H9 (cell line): Measurements from ENCODE around the gene BACH2. TPM values are rescaled to one million over a fixed set of nuclear protein-coding genes. Genes with fewer than 3 reads are reported as not detected.

ENCODE experiments used
- DNase-seq: peaks from one replicate; pipeline ENCODE4 v3.0.0-alpha.2; 2017
- H2AFZ ChIP-seq: one replicate; pipeline ENCODE4 v1.6.1; 2013; ENCODE audit warnings: mild to moderate bottlenecking, low read length, control low read depth, moderate library complexity
- H2AK5ac ChIP-seq: 2 replicates; pipeline ENCODE4 v1.6.1; 2013; ENCODE audit warnings: low read length, control low read depth, mixed read lengths; ENCODE audit not compliant: insufficient read length
- H2BK120ac ChIP-seq: one replicate; pipeline ENCODE4 v1.6.1; 2013; ENCODE audit warnings: low read depth, mild to moderate bottlenecking, low read length, control low read depth, inconsistent platforms; ENCODE audit not compliant: poor library complexity, severe bottlenecking
- H2BK12ac ChIP-seq: 2 replicates; pipeline ENCODE4 v1.6.1; 2013; ENCODE audit warnings: low read length, control low read depth, mixed read lengths, low read depth; ENCODE audit not compliant: insufficient read length
- H2BK15ac ChIP-seq: 2 replicates; pipeline ENCODE4 v1.6.1; 2013; ENCODE audit warnings: low read depth, low read length, control low read depth
- H2BK20ac ChIP-seq: one replicate; pipeline ENCODE4 v1.6.1; 2013; ENCODE audit warnings: low read depth, mild to moderate bottlenecking, low read length, control low read depth, inconsistent platforms; ENCODE audit not compliant: poor library complexity, severe bottlenecking
- H2BK5ac ChIP-seq: 2 replicates; pipeline ENCODE4 v1.6.1; 2013; ENCODE audit warnings: low read length, control low read depth, mixed read lengths; ENCODE audit not compliant: insufficient read length
- H3K14ac ChIP-seq: 2 replicates; pipeline ENCODE4 v1.6.1; 2013; ENCODE audit warnings: low read length, control low read depth; ENCODE audit not compliant: insufficient read depth
- H3K18ac ChIP-seq: 2 replicates; pipeline ENCODE4 v1.6.1; 2013; ENCODE audit warnings: low read depth, mild to moderate bottlenecking, mixed read lengths, low read length, control low read depth; ENCODE audit not compliant: insufficient read length
- H3K23ac ChIP-seq: 2 replicates; pipeline ENCODE4 v1.6.1; 2013; ENCODE audit warnings: low read length, control low read depth, mixed read lengths, low read depth; ENCODE audit not compliant: insufficient read length
- H3K23me2 ChIP-seq: 2 replicates; pipeline ENCODE4 v1.6.1; 2013; ENCODE audit warnings: low read depth, mild to moderate bottlenecking, mixed read lengths, low read length, control low read depth; ENCODE audit not compliant: insufficient read length, poor library complexity, severe bottlenecking
- H3K27ac ChIP-seq: 2 replicates; pipeline ENCODE4 v1.5.1; 2013; ENCODE audit warnings: low read length, control low read depth, mixed read lengths, low read depth; ENCODE audit not compliant: insufficient read length
- H3K27me3 ChIP-seq: 2 replicates; pipeline ENCODE4 v1.6.1; 2013; ENCODE audit warnings: low read length, control low read depth, inconsistent platforms; ENCODE audit not compliant: insufficient read depth
- H3K4ac ChIP-seq: 2 replicates; pipeline ENCODE4 v1.6.1; 2013; ENCODE audit warnings: low read depth, mild to moderate bottlenecking, control low read depth, inconsistent platforms, low read length, moderate library complexity
- H3K4me1 ChIP-seq: 2 replicates; pipeline ENCODE4 v1.6.1; 2013; ENCODE audit warnings: low read length, control low read depth, inconsistent platforms; ENCODE audit not compliant: insufficient read depth
- H3K4me2 ChIP-seq: 2 replicates; pipeline ENCODE4 v1.6.1; 2013; ENCODE audit warnings: low read length, control low read depth, mixed read lengths; ENCODE audit not compliant: insufficient read length, insufficient read depth
- H3K56ac ChIP-seq: 2 replicates; pipeline ENCODE4 v1.6.1; 2013; ENCODE audit warnings: low read depth, mild to moderate bottlenecking, mixed read lengths, low read length, control low read depth; ENCODE audit not compliant: insufficient read length
- H3K79me1 ChIP-seq: 2 replicates; pipeline ENCODE4 v1.6.1; 2013; ENCODE audit warnings: low read depth, mild to moderate bottlenecking, moderate library complexity, low read length, control low read depth, inconsistent platforms; ENCODE audit not compliant: insufficient read depth, poor library complexity, severe bottlenecking
- H3K79me2 ChIP-seq: 2 replicates; pipeline ENCODE4 v1.6.1; 2013; ENCODE audit warnings: low read length, control low read depth, inconsistent platforms; ENCODE audit not compliant: insufficient read depth
- H3K9ac ChIP-seq: 2 replicates; pipeline ENCODE4 v1.6.1; 2013; ENCODE audit warnings: low read length, control low read depth, mixed read lengths; ENCODE audit not compliant: insufficient read length; ENCODE audit errors: extremely low read depth
- H3K9me3 ChIP-seq: one replicate; pipeline ENCODE4 v1.6.1; 2013; ENCODE audit warnings: low read depth, low read length, inconsistent platforms; ENCODE audit not compliant: control insufficient read depth
- H3T11ph ChIP-seq: one replicate; pipeline ENCODE4 v1.6.1; 2013; ENCODE audit warnings: mild to moderate bottlenecking, low read length, control low read depth, inconsistent platforms
- H4K20me1 ChIP-seq: one replicate; pipeline ENCODE4 v1.6.1; 2013; ENCODE audit not compliant: control insufficient read depth, insufficient read length, insufficient read depth
- H4K5ac ChIP-seq: 2 replicates; pipeline ENCODE4 v1.6.1; 2013; ENCODE audit warnings: low read depth, mild to moderate bottlenecking, mixed read lengths, low read length, control low read depth; ENCODE audit not compliant: insufficient read length
- H4K8ac ChIP-seq: replicated peaks from 2 replicates; pipeline ENCODE4 v1.6.1; 2013; ENCODE audit warnings: low read length, control low read depth, mixed read lengths, low read depth; ENCODE audit not compliant: insufficient read length
- H4K91ac ChIP-seq: 2 replicates; pipeline ENCODE4 v1.6.1; 2013; ENCODE audit warnings: low read depth, mild to moderate bottlenecking, moderate library complexity, mixed read lengths, low read length, control low read depth; ENCODE audit not compliant: insufficient read length
- H3K27ac Mint-ChIP-seq, 3 experiments: 2 replicates in 2 of 3; 3 replicates in 1 of 3; pipeline ENCODE4 v1.8.0; 2020 to 2021; ENCODE audit warnings: mixed read lengths in 3 of 3, mild to moderate bottlenecking in 1 of 3, moderate library complexity in 1 of 3
- H3K27me3 Mint-ChIP-seq: 2 replicates; pipeline ENCODE4 v1.8.0; 2021; ENCODE audit warnings: low read depth, mild to moderate bottlenecking, moderate library complexity, mixed read lengths
- H3K36me3 Mint-ChIP-seq, 3 experiments: 2 replicates in 2 of 3; 3 replicates in 1 of 3; pipeline ENCODE4 v1.8.0; 2020 to 2021; ENCODE audit warnings: low read depth in 3 of 3, mixed read lengths in 3 of 3; ENCODE audit not compliant: insufficient read depth in 1 of 3
- H3K4me1 Mint-ChIP-seq, 2 experiments: 2 replicates each; pipeline ENCODE4 v1.8.0; 2020; ENCODE audit warnings: mixed read lengths in 2 of 2
- H3K4me3 Mint-ChIP-seq, 2 experiments: 2 replicates in 1 of 2; 3 replicates in 1 of 2; pipeline ENCODE4 v1.8.0; 2020 to 2021; ENCODE audit warnings: mild to moderate bottlenecking in 2 of 2, mixed read lengths in 2 of 2, moderate library complexity in 1 of 2
- H3K9me3 Mint-ChIP-seq, 2 experiments: 2 replicates in 1 of 2; 3 replicates in 1 of 2; pipeline ENCODE4 v1.8.0; 2020; ENCODE audit warnings: mild to moderate bottlenecking in 2 of 2, mixed read lengths in 2 of 2, moderate library complexity in 1 of 2
- WGBS: extraction: QIAGEN DNeasy Blood & Tissue Kit; methylation state at CpG from one replicate; pipeline ENCODE4 v1.1.7; 2013; ENCODE audit warnings: missing lambda C conversion rate, low lambda C conversion rate, mixed read lengths; ENCODE audit not compliant: insufficient read length; ENCODE audit errors: extremely low coverage; 5-methylcytosine and 5-hydroxymethylcytosine counted together
- total RNA-seq: library from RNA; stranded (reverse); gene quantifications from 2 replicates; pipeline ENCODE4 v1.2.1, GENCODE V29; 2021
- TF ChIP-seq, protein P1 (sequence below): fragments of 200-600 bp; sonication (generic); conservative IDR thresholded peaks from 3 replicates; pipeline ENCODE4 v1.8.0; 2021; ENCODE audit warnings: antibody characterized with exemption, mild to moderate bottlenecking

BACH2 gene
- total RNA-seq, 1 experiment from 2014 or later: 2.0 TPM

DNA sequence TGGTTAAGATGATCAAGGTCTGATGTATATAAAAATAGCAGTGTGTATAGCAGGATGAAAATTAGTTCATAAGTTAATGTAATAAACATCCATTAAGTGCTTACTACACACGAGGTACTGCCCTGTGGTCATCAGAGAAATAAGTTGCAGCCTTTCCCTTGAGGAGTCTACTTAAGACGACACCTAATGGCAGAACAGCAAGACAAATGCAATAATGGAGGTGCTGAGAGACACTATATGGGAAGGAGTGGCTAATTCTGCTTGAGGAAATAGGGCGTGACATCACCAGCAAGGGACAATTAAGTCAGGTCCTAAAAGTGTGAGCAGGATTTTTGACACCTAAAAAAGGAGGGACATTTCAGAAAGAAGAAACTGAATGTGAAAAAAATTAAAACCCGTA is 75.2 kb downstream of the BACH2 start:
- H2AK5ac ChIP-seq: no peak overlapping the region
- Mint-ChIP-seq H3K27me3 (no peaks in the 10 kb centered on the region), H3K9me3 (peaks cover 7 to 12% of the 10 kb centered on the region in 2 experiments; a peak in 4 of 5 replicates), H3K4me1 (peaks cover 0 to 4% of the 10 kb centered on the region in 2 experiments; a peak in 3 of 4 replicates), H3K36me3 (peaks cover 4 to 12% (median 8%) of the 10 kb centered on the region in 3 experiments), H3K4me3 (no peak overlapping the region), H3K27ac (peak overlapping the region in 1 of 3 experiments; percentile 52; a peak in 1 of 7 replicates)
- H2BK120ac ChIP-seq: no peak overlapping the region
- H4K8ac ChIP-seq: no peak overlapping the region
- H2BK20ac ChIP-seq: no peak overlapping the region
- H3K18ac ChIP-seq: no peak overlapping the region
- no peaks in the 10 kb centered on the region for H3K79me1 ChIP-seq
- no CpG with 5 or more reads among the region's 4 CpGs for WGBS
- H2AFZ ChIP-seq: no peak overlapping the region
- H3T11ph ChIP-seq: no peak overlapping the region
- H3K9ac ChIP-seq: no peak overlapping the region
- no peak overlapping the region for H3K4ac ChIP-seq
- H3K27me3 ChIP-seq: no peaks in the 10 kb centered on the region
- H3K9me3 ChIP-seq: no peaks in the 10 kb centered on the region
- no peaks in the 10 kb centered on the region for H3K79me2 ChIP-seq
- TF ChIP-seq, protein P1, sequence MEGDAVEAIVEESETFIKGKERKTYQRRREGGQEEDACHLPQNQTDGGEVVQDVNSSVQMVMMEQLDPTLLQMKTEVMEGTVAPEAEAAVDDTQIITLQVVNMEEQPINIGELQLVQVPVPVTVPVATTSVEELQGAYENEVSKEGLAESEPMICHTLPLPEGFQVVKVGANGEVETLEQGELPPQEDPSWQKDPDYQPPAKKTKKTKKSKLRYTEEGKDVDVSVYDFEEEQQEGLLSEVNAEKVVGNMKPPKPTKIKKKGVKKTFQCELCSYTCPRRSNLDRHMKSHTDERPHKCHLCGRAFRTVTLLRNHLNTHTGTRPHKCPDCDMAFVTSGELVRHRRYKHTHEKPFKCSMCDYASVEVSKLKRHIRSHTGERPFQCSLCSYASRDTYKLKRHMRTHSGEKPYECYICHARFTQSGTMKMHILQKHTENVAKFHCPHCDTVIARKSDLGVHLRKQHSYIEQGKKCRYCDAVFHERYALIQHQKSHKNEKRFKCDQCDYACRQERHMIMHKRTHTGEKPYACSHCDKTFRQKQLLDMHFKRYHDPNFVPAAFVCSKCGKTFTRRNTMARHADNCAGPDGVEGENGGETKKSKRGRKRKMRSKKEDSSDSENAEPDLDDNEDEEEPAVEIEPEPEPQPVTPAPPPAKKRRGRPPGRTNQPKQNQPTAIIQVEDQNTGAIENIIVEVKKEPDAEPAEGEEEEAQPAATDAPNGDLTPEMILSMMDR: no peak
- no peak overlapping the region for H4K5ac ChIP-seq
- no peak overlapping the region for H3K56ac ChIP-seq
- no peak overlapping the region for H3K4me2 ChIP-seq
- DNase-seq: no peak
- peaks cover 6% of the 10 kb centered on the region; the same call in 1 of the 2 replicates for H3K4me1 ChIP-seq
- H2BK15ac ChIP-seq: no peak overlapping the region
- no peak overlapping the region for H3K27ac ChIP-seq
- H2BK5ac ChIP-seq: no peak overlapping the region
- no peaks in the 10 kb centered on the region for H3K23me2 ChIP-seq
- no peaks in the 10 kb centered on the region for H4K20me1 ChIP-seq
- no peak overlapping the region for H3K23ac ChIP-seq
- H2BK12ac ChIP-seq: no peak overlapping the region
- no peak overlapping the region for H3K14ac ChIP-seq
- H4K91ac ChIP-seq: no peak overlapping the region
